ENCODE data around the gene CBX2.
A peak's percentile ranks its signal among the peaks of the same experiment; 100 is the strongest.

The CBX2 gene

GRCh38 chr17:79786930-79787643 lies 9.1 kb downstream of the CBX2 start:
- DNase-seq (ENCODE audit: low spot score): no peak

- DNase-seq (ENCODE audit: low spot score): no peak
Observed at GRCh38 chr17:79788455-79788854, 10.5 kb downstream of the CBX2 start.

DNA sequence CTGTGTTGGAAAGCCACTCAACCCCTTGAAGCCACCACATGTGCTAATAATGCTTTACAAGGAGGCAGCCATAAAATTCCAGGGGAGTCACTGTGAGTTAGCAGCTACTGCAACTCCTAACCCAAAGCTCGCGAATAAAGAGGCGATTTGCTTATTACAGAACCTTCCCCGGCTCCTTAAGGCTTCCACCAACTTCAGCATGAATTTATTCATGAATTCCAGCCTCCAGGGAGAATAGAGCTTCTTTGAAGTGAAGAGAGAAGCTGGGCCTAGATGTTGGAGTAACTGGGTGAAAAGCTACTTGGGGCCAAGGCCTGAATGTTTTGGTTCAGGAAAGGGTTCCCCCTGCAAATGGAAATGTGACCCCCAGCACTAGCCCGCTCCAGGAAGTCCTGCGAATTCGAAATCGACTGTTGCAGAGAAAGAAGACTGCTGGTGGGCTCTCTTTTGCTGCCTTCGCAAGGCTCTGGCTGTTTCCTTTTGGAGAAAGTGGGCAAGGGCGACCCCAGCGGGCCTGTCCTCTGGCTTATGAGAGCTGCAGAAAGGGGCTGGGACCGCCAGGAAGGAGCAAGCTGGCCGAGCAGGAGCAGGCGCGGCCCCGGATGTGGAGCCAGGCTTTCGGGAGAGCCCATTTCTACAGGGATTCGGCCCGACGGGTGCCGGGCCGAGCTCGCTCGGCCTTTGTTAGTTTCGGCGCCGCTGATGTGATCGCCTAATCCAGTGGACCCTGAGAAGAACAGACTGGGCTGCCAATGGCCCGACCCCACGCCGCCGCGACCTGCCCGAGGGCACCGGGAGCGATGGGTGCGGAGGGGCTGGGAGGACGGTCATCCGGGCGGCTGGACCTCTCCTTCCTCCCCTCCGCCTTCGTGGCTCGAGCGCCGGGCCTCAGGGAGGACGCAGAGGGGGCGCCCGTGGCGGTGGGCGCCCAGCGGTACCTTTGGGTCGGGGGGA lies 11.3 kb downstream of the CBX2 start:
- no peak for DNase-seq (ENCODE audit: low spot score)

- peak; percentile 76 for DNase-seq (ENCODE audit: low spot score)
Observed at GRCh38 chr17:79789943-79790804, 12.2 kb downstream of the CBX2 start.

- no peak for DNase-seq (ENCODE audit: low spot score)
Observed at GRCh38 chr17:79790805-79791734, 13.1 kb downstream of the CBX2 start.

GRCh38 chr17:79791735-79792161 lies 13.8 kb downstream of the CBX2 start:
- no peak for DNase-seq (ENCODE audit: low spot score)

GRCh38 chr17:79792341-79792871 lies 14.5 kb downstream of the CBX2 start:
- no peak for DNase-seq (ENCODE audit: low spot score)

- peak; percentile 94 for DNase-seq (ENCODE audit: low spot score)
Observed at GRCh38 chr17:79792984-79793923, 15.3 kb downstream of the CBX2 start.

GRCh38 chr17:79793924-79794304 lies 16.0 kb downstream of the CBX2 start:
- peak; percentile 95 for DNase-seq (ENCODE audit: low spot score)

DNA sequence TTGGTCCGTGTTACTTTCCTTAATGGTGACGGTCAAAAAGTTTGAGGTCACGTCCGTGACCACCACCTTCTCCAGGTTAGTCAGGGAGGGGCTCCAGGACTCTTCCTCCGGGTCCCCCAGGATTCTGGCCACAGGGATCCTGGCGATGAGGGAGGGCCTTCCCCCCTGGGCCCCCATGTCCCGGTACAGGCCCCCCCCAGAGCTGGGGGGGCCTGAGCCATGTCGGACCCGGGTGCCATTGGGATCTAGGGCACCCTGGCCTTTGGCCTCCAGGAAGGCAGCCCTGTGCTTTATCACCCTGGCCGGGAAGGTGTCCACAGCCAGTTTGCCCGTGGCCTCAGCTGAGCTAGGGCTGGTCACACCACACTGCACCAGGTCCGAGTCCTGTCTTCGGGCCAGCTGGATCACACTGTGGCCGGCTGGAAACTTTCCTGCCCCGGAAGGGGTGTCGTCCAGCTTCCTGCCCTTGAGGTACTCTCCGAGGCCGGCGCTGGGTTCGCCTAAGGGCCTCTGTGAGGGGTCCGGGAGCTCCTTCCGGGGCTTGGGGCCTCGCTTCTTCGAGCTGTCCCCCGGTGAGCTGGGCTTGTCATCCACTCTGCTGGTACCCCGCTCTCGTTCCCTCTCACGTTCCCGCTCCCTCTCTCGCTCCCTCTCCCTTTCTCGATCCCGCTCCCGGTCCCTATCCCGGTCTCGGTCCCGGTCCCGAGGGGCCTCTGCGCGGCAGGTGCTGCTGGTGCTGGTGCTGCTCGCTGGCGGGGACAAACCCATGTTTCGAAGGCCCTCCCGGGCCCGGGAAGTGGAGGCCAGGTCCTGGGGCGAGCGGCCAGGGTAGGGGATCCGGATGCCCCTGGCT lies 16.9 kb downstream of the CBX2 start:
- DNase-seq (ENCODE audit: low spot score): no peak

DNA sequence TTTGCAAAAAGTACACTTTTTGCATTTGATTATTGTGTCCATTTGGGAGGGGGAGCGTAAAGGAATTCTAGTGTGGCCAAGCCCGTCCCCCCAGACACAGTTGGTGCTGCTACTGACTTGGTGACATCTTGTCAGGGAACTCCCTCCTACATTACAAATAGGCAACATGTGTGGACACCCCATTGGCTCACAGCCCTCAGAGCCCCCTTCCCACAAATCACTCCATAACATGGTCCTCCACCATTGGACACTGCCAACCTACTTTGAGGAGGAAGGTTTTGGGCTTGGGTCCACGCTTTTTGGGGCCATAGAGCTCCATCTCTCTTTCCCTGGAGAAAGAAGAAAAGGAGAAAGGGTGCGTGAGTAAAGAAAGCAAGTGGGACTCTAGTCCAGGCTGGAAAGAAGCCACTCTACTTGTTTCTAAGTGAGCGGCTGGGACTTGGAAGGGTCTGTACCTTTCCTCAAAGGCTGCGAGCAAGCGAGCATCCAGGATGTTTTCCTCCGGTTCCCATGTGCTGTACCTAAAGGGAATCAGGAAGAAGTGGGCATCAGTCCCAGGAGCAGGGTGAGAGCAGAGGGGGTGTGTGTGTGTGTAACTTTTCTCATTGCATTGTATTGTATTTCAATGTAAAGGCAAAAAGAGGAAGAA lies 18.0 kb downstream of the CBX2 start:
- no peak for DNase-seq (ENCODE audit: low spot score)

DNA sequence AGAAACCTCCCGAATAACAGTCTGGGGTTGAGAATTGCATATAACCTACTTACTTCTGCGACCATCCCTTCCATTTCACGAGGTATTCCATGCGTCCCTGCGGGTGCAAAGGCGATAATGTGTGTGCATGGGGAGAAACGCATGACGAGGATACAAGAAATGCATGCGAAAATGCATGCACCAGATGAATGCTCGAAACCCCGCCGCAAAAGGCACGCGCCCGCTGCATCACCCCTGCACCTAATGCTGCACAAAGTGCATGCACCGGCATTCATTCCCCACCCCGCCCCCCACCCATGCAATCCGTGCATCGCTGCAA lies 18.5 kb downstream of the CBX2 start:
- DNase-seq (ENCODE audit: low spot score): no peak

- peak; percentile 100 for DNase-seq (ENCODE audit: low spot score)
Observed at GRCh38 chr17:79796763-79797491, 19.0 kb downstream of the CBX2 start, which contains the start of gene CBX8. CBX8 (minus strand) TSS chr17:79797077; CDS start chr17:79796998, 79 bp downstream.

DNA sequence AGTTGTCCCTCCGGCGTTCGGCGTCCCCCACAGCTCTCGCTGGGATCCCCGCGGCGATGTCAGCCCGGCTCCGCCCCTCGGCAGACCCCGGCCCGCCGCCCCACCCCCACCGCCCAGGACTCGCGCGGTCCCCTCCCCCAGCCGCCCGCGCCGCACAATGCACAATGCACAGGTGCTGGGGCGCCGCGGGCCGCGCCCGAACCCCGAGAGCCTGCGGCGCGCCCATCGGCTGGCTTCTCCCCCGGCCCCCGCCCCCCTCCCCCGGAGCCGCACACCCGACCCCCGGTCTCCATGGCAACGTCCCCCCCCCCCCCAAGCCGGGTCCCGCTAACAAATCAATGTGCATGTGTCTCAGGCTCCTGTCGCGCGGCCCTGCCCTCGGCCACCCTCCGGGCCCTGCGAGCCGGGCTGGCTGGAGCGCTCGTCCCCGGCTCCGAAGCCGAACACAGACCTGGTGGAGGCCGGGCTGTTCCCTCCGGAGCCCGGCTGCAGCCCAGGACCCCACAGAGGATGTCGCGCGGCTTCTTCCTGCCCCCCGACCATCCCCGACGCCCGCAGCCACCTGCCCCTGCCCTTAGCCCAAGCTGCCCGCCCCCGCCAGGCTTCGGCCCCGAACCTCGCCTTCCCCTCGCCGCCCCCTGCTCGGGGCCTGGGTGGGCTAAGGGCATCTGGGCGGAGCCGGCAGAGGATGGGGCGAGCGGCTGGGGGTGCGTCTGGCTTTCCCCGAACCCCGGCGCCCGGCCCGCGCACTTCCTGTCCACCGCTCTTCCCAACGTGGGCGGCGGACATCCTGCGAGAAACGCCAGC lies 19.7 kb downstream of the CBX2 start:
- no peak for DNase-seq (ENCODE audit: low spot score)

DNA sequence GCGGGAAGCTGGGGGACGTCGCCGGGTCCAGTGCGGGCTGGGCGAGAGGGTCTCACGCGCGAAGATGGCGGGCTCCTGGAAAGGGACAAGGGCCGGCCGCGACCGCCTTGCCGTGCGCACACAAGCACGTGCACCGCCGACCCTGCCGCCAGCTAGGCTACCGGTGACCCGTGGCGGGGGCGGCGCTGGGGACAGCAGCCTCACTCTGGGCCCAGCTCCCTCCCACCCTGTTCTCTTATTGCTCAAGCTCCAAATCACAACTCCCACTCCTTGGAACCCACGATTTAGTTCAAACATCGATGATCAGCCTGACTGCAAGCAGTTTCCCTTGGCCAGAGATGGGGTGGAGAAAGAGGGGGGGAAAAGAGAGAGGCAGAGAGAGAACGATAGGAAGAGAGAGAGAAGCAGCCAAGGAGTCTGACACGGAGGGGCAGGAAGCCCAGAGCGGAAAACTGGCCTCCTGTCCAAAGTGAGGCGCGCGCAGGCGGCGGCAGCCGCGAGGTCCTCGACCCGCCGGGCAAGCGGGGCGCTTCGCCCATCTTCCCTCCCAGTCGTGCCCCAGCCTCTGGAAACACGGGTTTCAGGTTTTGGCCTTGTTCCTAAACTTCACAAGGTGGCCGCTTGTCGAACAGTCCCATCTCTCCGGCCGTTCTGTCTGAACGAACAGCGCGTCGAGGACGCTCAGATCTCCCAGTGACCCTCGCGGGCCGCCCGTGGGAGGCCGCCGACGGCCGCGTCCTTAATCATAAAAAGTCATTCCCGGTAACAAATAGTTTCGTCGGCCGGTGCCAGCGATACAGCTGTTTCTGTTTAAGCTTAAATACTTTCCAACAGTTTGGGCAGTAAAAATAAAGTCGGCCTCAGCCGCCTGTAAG lies 20.6 kb downstream of the CBX2 start:
- no peak for DNase-seq (ENCODE audit: low spot score)

DNA sequence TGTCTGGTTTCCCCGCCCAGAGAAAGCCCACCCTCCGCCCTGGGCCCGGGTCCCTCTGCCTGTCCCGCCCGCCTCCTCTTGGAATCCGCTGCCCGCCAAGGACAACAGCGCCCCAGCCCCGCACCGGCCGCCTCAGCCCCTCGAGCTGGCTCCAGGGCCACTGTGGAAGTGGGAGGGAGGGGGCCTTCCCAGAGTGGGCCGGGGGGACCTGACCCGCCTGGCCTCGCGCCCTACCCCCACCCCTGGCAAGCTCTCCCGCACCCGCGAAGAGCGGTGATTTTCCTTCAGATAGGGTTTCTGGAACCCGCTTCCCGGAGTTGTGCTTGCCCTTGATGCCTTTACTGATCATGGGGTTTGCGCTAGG lies 21.2 kb downstream of the CBX2 start:
- no peak for DNase-seq (ENCODE audit: low spot score)
